ENCODE data around the gene FAM177A1.

DNA sequence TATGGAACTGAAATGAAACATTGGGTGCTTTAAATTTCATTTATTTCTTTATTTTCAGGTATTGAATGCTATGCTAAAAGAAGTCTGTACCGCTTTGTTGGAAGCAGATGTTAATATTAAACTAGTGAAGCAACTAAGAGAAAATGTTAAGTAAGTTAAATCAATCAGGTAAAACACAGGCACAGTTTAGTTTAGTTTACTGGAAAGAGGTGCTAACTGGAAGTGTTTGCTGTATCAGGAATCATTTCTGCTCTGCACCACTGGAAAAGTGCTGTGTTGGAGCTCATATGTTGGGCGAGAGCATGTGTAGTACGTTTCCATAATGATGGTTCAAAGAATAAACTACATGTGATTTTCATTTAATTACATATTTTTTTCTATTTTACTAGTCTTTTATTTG, 46.6 kb upstream of the FAM177A1 start:
- TF ChIP-seq CTCF (IDR thresholded peaks at IDR 0.05) (no peak), POLR2A (IDR thresholded peaks at IDR 0.05) (no peak), EP300 (IDR thresholded peaks at IDR 0.05) (no peak)
